ENCODE data around the gene CYP3A7. TPM values are rescaled to one million over a fixed set of nuclear protein-coding genes. Genes with fewer than 3 reads are reported as not detected.
"Not testable (repeated sequence)": the region's sequence is repeated elsewhere in the genome, so short reads cannot be mapped to it uniquely, and the experiment has no call there.

Gene CYP3A7
- total RNA-seq, 3 donors from 2014 or later, result 0.39 to 0.82 TPM; not detected in 1

DNA sequence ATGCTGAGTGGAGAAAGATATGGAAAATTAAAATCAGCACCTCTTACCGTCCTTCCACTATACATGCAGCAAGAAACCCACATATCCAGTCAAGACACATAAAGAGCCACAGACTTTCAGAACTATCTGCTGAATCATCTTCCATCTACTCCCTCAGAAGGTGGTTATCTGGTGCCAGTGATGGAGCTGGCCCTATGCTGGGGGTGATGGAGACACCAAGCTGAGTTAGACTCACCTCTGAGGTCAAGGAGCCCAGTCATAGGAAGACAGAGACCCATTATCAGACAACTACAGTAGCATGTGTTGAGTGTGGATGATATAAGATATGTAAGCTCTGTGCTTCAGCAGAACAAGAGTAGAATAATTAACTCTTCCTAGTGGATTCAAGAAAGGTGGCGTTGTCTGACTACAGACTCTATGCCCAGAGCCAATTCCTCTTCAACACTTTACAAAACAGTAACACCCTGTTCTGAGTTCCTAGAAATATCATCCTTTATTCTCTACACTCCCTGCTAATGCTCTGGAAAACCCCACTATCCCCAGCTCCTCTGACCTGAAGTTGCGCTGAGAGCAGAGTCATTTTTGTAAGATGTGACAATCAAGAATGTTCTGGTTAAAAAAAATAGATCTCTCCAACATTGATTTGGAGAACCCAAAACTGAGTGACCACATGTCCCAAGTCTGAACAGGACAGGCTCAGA, 69.5 kb downstream of the CYP3A7 start:
- TF ChIP-seq, protein P1, sequence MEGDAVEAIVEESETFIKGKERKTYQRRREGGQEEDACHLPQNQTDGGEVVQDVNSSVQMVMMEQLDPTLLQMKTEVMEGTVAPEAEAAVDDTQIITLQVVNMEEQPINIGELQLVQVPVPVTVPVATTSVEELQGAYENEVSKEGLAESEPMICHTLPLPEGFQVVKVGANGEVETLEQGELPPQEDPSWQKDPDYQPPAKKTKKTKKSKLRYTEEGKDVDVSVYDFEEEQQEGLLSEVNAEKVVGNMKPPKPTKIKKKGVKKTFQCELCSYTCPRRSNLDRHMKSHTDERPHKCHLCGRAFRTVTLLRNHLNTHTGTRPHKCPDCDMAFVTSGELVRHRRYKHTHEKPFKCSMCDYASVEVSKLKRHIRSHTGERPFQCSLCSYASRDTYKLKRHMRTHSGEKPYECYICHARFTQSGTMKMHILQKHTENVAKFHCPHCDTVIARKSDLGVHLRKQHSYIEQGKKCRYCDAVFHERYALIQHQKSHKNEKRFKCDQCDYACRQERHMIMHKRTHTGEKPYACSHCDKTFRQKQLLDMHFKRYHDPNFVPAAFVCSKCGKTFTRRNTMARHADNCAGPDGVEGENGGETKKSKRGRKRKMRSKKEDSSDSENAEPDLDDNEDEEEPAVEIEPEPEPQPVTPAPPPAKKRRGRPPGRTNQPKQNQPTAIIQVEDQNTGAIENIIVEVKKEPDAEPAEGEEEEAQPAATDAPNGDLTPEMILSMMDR (IDR thresholded peaks at IDR 0.05), result no peak
- no peak overlapping the region for H3K4me3 ChIP-seq
- DNase-seq, result no peak
- intact Hi-C loops (cut with DNase I, micrococcal nuclease), result no loop called here
- no peak for ATAC-seq
- H3K4me1 ChIP-seq (ENCODE audit: low read depth), result no peaks in the 10 kb centered on the region
- peaks cover 3% of the 10 kb centered on the region for H3K36me3 ChIP-seq (ENCODE audit: low read depth)
- no peaks in the 10 kb centered on the region for H3K9me3 ChIP-seq

DNA sequence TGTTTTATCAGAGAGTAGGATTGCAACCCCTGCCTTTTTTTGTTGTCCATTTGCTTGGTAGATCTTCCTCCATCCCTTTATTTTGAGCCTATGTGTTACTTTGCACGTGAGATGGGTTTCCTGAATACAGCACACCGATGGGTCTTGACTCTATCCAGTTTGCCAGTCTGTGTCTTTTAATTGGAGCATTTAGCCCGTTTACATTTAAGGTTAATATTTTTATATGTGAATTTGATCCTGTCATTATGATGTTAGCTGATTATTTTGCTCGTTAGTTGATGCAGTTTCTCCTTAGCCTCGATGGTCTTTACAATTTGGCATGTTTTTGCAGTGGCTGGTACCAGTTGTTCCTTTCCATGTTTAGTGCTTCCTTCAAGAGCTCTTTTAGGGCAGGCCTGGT, 77.1 kb downstream of the CYP3A7 start:
- ATAC-seq; intact Hi-C loops (cut with DNase I, micrococcal nuclease); H3K4me1 ChIP-seq (ENCODE audit: low read depth); H3K4me3 ChIP-seq; H3K36me3 ChIP-seq (ENCODE audit: low read depth); DNase-seq: not testable (repeated sequence)
- peaks cover 15% of the 10 kb centered on the region for H3K9me3 ChIP-seq

Other genes starting within 250 kb of the CYP3A7 start
- gene ZNF394, start 234.9 kb downstream of the CYP3A7 start, total RNA-seq, result 10 to 100 TPM; 30.5 to 43.9 (median 36.5) TPM
- 1 to 10 TPM; 5.9 to 10.0 (median 6.4) TPM for gene ZKSCAN5, start 230.5 kb downstream of the CYP3A7 start, total RNA-seq
- 1 to 10 TPM; 3.8 to 5.6 (median 5.1) TPM for gene FAM200A, start 183.1 kb downstream of the CYP3A7 start, total RNA-seq
- gene ZNF655, start 176.6 kb downstream of the CYP3A7 start, total RNA-seq, result 10 to 100 TPM; 64.4 to 99.0 (median 84.0) TPM
- 1 to 10 TPM in 1 of 3 donors, under 1 TPM in 2; 0.58 to 1.2 (median 0.82) TPM for gene TMEM225B, start 136.9 kb downstream of the CYP3A7 start, total RNA-seq
- gene ZSCAN25, start 118.2 kb downstream of the CYP3A7 start, total RNA-seq, result 10 to 100 TPM; 11.9 to 20.0 (median 18.5) TPM
- gene CYP3A5, start 55.2 kb downstream of the CYP3A7 start, total RNA-seq, result 100 to 1,000 TPM in 2 of 3 donors, 10 to 100 TPM in 1; 73.8 to 241 (median 179) TPM
- 1 to 10 TPM; 2.8 to 5.4 (median 4.0) TPM for gene CYP3A4, start 49.0 kb upstream of the CYP3A7 start, total RNA-seq
- gene CYP3A43, start 92.8 kb upstream of the CYP3A7 start, total RNA-seq, result not detected
- gene OR2AE1, start 141.8 kb upstream of the CYP3A7 start, total RNA-seq, result under 1 TPM in 1 of 3 donors, not detected in 2; 0.47 TPM
- 10 to 100 TPM; 22.2 to 29.2 (median 25.2) TPM for gene TRIM4, start 184.3 kb upstream of the CYP3A7 start, total RNA-seq
- not detected for gene GJC3, start 194.4 kb upstream of the CYP3A7 start, total RNA-seq
- gene AZGP1, start 240.8 kb upstream of the CYP3A7 start, total RNA-seq, result 1 to 10 TPM; 3.8 to 7.9 (median 6.0) TPM

All from mucosa of descending colon (tissue), 3 donors.